Suprapubic skin (tissue), 4 donors: Measurements from ENCODE around the gene PCSK5. TPM values are rescaled to one million over a fixed set of nuclear protein-coding genes. Genes with fewer than 3 reads are reported as not detected.

Experiments used
- DNase-seq, 2 donors: peaks; one replicate each; pipeline ENCODE4 v3.0.0-alpha.2; 2019; ENCODE audit warnings: low spot score in 2 of 2
- H3K27ac ChIP-seq: fragments of 200-600 bp; sonication (generic); one replicate; pipeline ENCODE4 v1.5.1; 2019
- H3K27me3 ChIP-seq: fragments of 200-600 bp; sonication (generic); one replicate; pipeline ENCODE4 v1.5.1; 2019
- H3K36me3 ChIP-seq: fragments of 200-600 bp; sonication (generic); one replicate; pipeline ENCODE4 v1.5.1; 2019
- H3K4me1 ChIP-seq: fragments of 200-600 bp; sonication (generic); one replicate; pipeline ENCODE4 v1.5.1; 2019
- H3K4me3 ChIP-seq: fragments of 200-600 bp; sonication (generic); one replicate; pipeline ENCODE4 v1.5.1; 2019; ENCODE audit warnings: mild to moderate bottlenecking
- H3K9me3 ChIP-seq: fragments of 200-600 bp; sonication (generic); one replicate; pipeline ENCODE4 v1.5.1; 2019
- EP300 ChIP-seq: sonication (generic); formaldehyde crosslinking; IDR thresholded peaks from one replicate; pipeline ENCODE4 v1.6.1; 2017; ENCODE audit warnings: antibody characterized with exemption
- POLR2A ChIP-seq, 2 donors: fragments of 450-650 bp; IDR thresholded peaks; one replicate each; pipeline ENCODE4 v1.6.1; 2017; ENCODE audit warnings: antibody characterized with exemption in 2 of 2, mild to moderate bottlenecking in 2 of 2, moderate library complexity in 2 of 2
- POLR2AphosphoS5 ChIP-seq, 3 donors: sonication (generic); formaldehyde crosslinking; IDR thresholded peaks; one replicate each; pipeline ENCODE4 v1.6.1; 2017; ENCODE audit warnings: antibody characterized with exemption in 3 of 3
- WGBS: methylation state at CpG from one replicate; pipeline ENCODE4 v1.1.5; 2018; 5-methylcytosine and 5-hydroxymethylcytosine counted together
- total RNA-seq, 4 donors: library from RNA; depleted of rRNA; stranded (reverse); fragments of >200 nt; gene quantifications; one replicate each; pipeline ENCODE4 v1.1.0, GENCODE V29; 2016
- TF ChIP-seq, protein P1 (sequence below), 2 donors: fragments of 200-600 bp in 1 of 2; fragments of 450-650 bp in 1 of 2; sonication (generic) in 1 of 2; IDR thresholded peaks; one replicate each; pipeline ENCODE4 v1.5.1; 2016 to 2019; ENCODE audit warnings: antibody characterized with exemption in 2 of 2, mild to moderate bottlenecking in 1 of 2, moderate library complexity in 1 of 2

The PCSK5 gene
- total RNA-seq, 4 donors from 2014 or later = 5.2 to 10.8 (median 7.3) TPM

DNA sequence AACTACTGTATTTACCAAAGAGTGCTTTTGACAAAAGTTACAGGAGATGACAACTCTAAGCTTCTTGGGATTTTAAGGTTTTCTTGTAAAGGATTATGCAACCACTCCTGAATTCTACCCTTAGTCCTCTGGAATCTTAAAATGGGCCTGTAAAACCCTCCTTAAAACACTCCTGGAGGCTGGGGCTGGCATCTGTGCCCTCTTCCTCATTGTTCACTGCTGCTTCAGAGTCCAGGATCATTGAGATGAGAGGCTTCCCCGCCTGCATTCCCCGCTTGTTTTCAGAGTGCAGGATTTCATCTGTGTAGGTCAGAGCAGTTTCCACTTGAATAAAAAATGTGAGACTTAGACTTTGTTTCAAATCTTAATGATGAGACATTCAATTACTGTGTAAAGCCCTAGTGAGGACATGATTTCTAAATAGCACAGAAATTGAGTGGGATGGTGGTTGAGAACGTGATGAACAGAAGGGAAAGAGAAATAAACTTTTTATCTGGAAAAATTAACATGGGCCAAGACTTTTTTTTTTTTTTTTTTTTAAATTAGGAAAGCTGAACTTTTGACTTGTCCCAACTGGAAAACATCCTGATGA, 40.4 kb downstream of the PCSK5 start:
- TF ChIP-seq, protein P1, sequence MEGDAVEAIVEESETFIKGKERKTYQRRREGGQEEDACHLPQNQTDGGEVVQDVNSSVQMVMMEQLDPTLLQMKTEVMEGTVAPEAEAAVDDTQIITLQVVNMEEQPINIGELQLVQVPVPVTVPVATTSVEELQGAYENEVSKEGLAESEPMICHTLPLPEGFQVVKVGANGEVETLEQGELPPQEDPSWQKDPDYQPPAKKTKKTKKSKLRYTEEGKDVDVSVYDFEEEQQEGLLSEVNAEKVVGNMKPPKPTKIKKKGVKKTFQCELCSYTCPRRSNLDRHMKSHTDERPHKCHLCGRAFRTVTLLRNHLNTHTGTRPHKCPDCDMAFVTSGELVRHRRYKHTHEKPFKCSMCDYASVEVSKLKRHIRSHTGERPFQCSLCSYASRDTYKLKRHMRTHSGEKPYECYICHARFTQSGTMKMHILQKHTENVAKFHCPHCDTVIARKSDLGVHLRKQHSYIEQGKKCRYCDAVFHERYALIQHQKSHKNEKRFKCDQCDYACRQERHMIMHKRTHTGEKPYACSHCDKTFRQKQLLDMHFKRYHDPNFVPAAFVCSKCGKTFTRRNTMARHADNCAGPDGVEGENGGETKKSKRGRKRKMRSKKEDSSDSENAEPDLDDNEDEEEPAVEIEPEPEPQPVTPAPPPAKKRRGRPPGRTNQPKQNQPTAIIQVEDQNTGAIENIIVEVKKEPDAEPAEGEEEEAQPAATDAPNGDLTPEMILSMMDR (IDR thresholded peaks at IDR 0.05) = no peak
- no peak for TF ChIP-seq POLR2A (IDR thresholded peaks at IDR 0.05)
- TF ChIP-seq EP300 = no peak
- TF ChIP-seq POLR2AphosphoS5 (IDR thresholded peaks at IDR 0.05) = no peak
- no peak overlapping the region for H3K4me3 ChIP-seq
- no peak overlapping the region for H3K27ac ChIP-seq
- H3K36me3 ChIP-seq = no peaks in the 10 kb centered on the region
- no peaks in the 10 kb centered on the region for H3K4me1 ChIP-seq
- no peaks in the 10 kb centered on the region for H3K9me3 ChIP-seq
- 70% methylated on average over 3 of the region's 3 CpGs for WGBS
- no peaks in the 10 kb centered on the region for H3K27me3 ChIP-seq
- no peak for DNase-seq

DNA sequence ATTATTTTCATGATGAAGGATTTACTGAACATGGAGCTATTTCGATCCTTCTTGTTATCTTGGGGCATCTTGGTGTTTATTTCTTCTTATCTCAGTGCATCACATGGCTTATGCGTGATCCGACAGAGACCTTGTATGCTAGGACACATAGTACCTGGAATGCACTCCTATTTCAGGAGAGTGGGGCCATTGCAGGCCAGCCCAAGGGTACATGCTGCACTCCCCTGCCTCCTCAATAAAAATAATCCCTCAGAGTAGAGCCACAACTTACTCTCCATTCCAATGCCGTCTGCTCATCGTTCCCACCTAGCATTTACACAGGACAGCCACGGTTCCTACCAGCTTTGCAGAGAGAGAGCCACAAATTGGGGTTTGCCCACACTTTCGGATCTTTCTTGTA, 43.5 kb downstream of the PCSK5 start:
- H3K27ac ChIP-seq = no peak overlapping the region
- DNase-seq = no peak
- no peaks in the 10 kb centered on the region for H3K4me1 ChIP-seq
- H3K4me3 ChIP-seq = no peak overlapping the region
- no peak for TF ChIP-seq POLR2A (IDR thresholded peaks at IDR 0.05)
- TF ChIP-seq EP300 = no peak
- no peak for TF ChIP-seq POLR2AphosphoS5 (IDR thresholded peaks at IDR 0.05)
- TF ChIP-seq, protein P1 (IDR thresholded peaks at IDR 0.05) = no peak
- H3K9me3 ChIP-seq = no peaks in the 10 kb centered on the region
- no peaks in the 10 kb centered on the region for H3K36me3 ChIP-seq
- 90% methylated on average over 7 of the region's 7 CpGs for WGBS
- H3K27me3 ChIP-seq = no peaks in the 10 kb centered on the region

DNA sequence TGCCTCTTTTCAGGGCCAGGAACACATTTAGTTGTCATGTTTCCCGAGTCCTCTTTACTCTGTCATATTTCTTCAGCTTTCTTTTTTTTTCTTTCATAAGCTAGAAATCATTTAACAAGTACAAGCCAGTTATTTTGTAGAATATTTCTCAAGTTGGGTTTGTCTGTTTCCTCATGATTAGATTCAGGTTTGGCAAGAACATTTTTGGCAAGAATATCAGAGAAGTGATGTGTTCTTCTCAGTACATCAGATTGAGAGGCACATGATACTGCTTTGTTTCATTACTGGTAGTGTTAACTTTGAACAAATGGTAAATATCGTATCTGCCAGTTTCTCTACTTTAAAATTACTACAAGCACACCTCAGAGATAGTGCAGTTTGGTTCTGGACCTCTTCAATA, 45.1 kb downstream of the PCSK5 start:
- 25% methylated on average over 2 of the region's 2 CpGs for WGBS

DNA sequence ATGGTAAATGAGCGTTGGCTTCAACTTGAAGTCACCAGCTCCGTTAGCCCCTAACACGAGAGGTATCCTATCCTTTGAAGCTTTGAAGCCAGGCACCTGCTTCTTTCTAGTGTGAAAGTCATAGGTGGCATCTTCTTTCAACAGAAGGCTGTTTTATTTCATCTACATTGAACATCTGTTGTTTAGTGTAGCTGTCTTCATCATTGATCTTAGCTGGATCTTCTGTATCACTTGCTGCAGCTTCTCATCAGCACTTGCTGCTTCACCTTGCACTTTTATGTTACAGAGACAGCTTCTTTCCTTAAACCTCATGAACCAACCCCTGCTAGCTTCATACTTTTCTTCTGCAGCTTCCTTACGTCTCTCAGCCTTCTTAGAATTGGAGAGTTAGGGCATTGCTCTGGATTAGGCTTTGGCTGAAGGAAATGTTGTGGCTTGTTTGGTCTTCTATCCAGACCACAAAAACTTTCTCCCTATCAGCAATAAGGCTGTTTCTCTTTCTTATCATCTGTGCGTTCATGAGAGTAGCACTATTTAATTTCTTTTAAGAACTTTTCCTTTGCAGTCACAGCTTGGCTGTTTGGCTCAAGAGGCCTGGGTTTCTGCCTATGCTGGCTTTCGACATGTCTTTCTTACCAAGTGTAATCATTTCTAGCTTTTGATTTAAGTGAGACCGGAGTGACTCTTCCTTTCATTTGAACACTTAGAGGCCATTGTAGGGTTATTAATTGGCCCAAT, 47.2 kb downstream of the PCSK5 start:
- no peak overlapping the region for H3K4me3 ChIP-seq
- no peak for DNase-seq
- no peaks in the 10 kb centered on the region for H3K36me3 ChIP-seq
- 90% methylated on average over 7 of the region's 7 CpGs for WGBS
- H3K9me3 ChIP-seq = no peaks in the 10 kb centered on the region
- TF ChIP-seq EP300 (no peak), POLR2AphosphoS5 (IDR thresholded peaks at IDR 0.05) (no peak), POLR2A (IDR thresholded peaks at IDR 0.05) (no peak)
- TF ChIP-seq, protein P1 (IDR thresholded peaks at IDR 0.05) = no peak
- no peak overlapping the region for H3K27ac ChIP-seq
- H3K27me3 ChIP-seq = no peaks in the 10 kb centered on the region
- no peaks in the 10 kb centered on the region for H3K4me1 ChIP-seq

More for the DNA sequence above, 45.1 kb downstream of the PCSK5 start:
- no peak overlapping the region for H3K4me3 ChIP-seq
- H3K27ac ChIP-seq = no peak overlapping the region
- H3K9me3 ChIP-seq = no peaks in the 10 kb centered on the region
- H3K36me3 ChIP-seq = no peaks in the 10 kb centered on the region
- no peaks in the 10 kb centered on the region for H3K27me3 ChIP-seq
- TF ChIP-seq, protein P1 (IDR thresholded peaks at IDR 0.05) = no peak
- TF ChIP-seq POLR2A (IDR thresholded peaks at IDR 0.05) = no peak
- no peak for TF ChIP-seq POLR2AphosphoS5 (IDR thresholded peaks at IDR 0.05)
- no peak for TF ChIP-seq EP300
- no peaks in the 10 kb centered on the region for H3K4me1 ChIP-seq
- DNase-seq = no peak

DNA sequence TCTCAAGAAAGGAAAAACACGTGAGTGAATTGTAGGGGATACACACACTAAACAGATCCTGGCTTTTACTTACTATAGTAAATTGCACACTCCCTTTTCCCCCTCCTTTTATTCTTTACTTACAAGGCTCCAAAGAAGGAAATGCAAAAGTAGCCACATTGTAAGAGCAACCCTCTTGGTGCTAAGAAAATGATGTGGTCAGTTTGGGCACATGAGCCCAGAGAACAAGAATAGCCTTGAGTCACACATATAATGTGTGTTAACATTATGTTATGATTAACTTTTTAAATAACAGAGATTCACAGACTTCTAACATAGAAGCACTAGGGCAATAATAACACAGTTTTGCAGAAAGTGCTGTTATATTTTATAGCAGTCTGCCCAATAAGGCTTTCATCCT, 48.5 kb downstream of the PCSK5 start:
- Histone ChIP-seq H3K9me3 (no peaks in the 10 kb centered on the region), H3K36me3 (no peaks in the 10 kb centered on the region), H3K27ac (no peak overlapping the region), H3K4me1 (no peaks in the 10 kb centered on the region), H3K27me3 (no peaks in the 10 kb centered on the region), H3K4me3 (no peak overlapping the region)
- WGBS = 91% methylated on average over 1 of the region's 1 CpG
- TF ChIP-seq EP300 (no peak), POLR2AphosphoS5 (IDR thresholded peaks at IDR 0.05) (no peak), POLR2A (IDR thresholded peaks at IDR 0.05) (no peak)
- TF ChIP-seq, protein P1 (IDR thresholded peaks at IDR 0.05) = no peak
- DNase-seq = no peak
